RPMI7951 (cell line): ENCODE results near the gene TLR4. TPM values are rescaled to one million over a fixed set of nuclear protein-coding genes. Genes with fewer than 3 reads are reported as not detected.

Experiments used
- DNase-seq: peaks from one replicate; pipeline ENCODE4 v3.0.0-alpha.2; 2012; ENCODE audit warnings: low read depth
- total RNA-seq: library from RNA; depleted of rRNA; stranded (reverse); fragments of >200 nt; shearing (Covaris generic); gene quantifications from 2 replicates; pipeline ENCODE4 v1.2.3, GENCODE V29; 2014

Gene TLR4
- total RNA-seq, 1 experiment from 2014 or later = 21.0 TPM

GRCh38 chr9:117745598-117745997 lies 41.4 kb downstream of the TLR4 start:
- no peak for DNase-seq

GRCh38 chr9:117746263-117746662 lies 42.1 kb downstream of the TLR4 start:
- no peak for DNase-seq

- no peak for DNase-seq
Measured at GRCh38 chr9:117747386-117747970, 43.3 kb downstream of the TLR4 start.

- DNase-seq = no peak
Measured at GRCh38 chr9:117750401-117750800, 46.2 kb downstream of the TLR4 start.

GRCh38 chr9:117752894-117753293 lies 48.7 kb downstream of the TLR4 start:
- no peak for DNase-seq

GRCh38 chr9:117757561-117758190 lies 53.5 kb downstream of the TLR4 start:
- DNase-seq = no peak

- DNase-seq = peak; percentile 88
Measured at GRCh38 chr9:117763314-117763713, 59.1 kb downstream of the TLR4 start.

- peak; percentile 23 for DNase-seq
Measured at GRCh38 chr9:117768750-117769395, 64.7 kb downstream of the TLR4 start.

GRCh38 chr9:117771136-117771535 lies 66.9 kb downstream of the TLR4 start:
- DNase-seq = no peak

- peak; percentile 79 for DNase-seq
Measured at GRCh38 chr9:117772960-117773359, 68.8 kb downstream of the TLR4 start.
